Right renal cortex interstitium (tissue), 3 donors: Measurements from ENCODE around the gene MGA. TPM values are rescaled to one million over a fixed set of nuclear protein-coding genes. Genes with fewer than 3 reads are reported as not detected.

Experiments used
- DNase-seq, 3 donors: peaks; one replicate each; pipeline ENCODE4 v3.0.0-alpha.2; 2013; ENCODE audit warnings: low read depth in 3 of 3, low spot score in 2 of 3
- polyA plus RNA-seq, 3 donors: library from polyadenylated mRNA; unstranded; fragments of 120-200 nt; gene quantifications; one replicate each; pipeline ENCODE4 v1.2.1, GENCODE V29; 2013; ENCODE audit not compliant: insufficient read length in 3 of 3

MGA gene
- polyA plus RNA-seq, 3 donors = 34.7 to 38.3 (median 34.8) TPM

GRCh38 chr15:41780266-41780665 lies 120.1 kb downstream of the MGA start:
- DNase-seq = no peak

- no peak for DNase-seq
Measured at GRCh38 chr15:41780727-41781126, 120.5 kb downstream of the MGA start.

GRCh38 chr15:41782371-41783282 lies 122.4 kb downstream of the MGA start:
- DNase-seq = no peak

- DNase-seq = no peak
Measured at GRCh38 chr15:41783296-41783695, 123.1 kb downstream of the MGA start.

GRCh38 chr15:41788262-41788661 lies 128.1 kb downstream of the MGA start:
- DNase-seq = no peak

- no peak for DNase-seq
Measured at GRCh38 chr15:41789236-41789635, 129.0 kb downstream of the MGA start.

- no peak for DNase-seq
Measured at GRCh38 chr15:41789662-41790061, 129.5 kb downstream of the MGA start.

GRCh38 chr15:41790169-41790568 lies 130.0 kb downstream of the MGA start:
- no peak for DNase-seq

GRCh38 chr15:41790756-41791546 lies 130.7 kb downstream of the MGA start:
- DNase-seq = no peak

- DNase-seq = no peak
Measured at GRCh38 chr15:41791547-41791937, 131.3 kb downstream of the MGA start.

- no peak for DNase-seq
Measured at GRCh38 chr15:41792000-41792637, 131.9 kb downstream of the MGA start.

- no peak for DNase-seq
Measured at GRCh38 chr15:41794081-41794480, 133.9 kb downstream of the MGA start.

GRCh38 chr15:41795996-41796856 lies 136.0 kb downstream of the MGA start:
- no peak for DNase-seq

- DNase-seq = no peak
Measured at GRCh38 chr15:41797201-41797944, 137.2 kb downstream of the MGA start.

GRCh38 chr15:41798607-41799487 lies 138.6 kb downstream of the MGA start:
- DNase-seq = no peak

GRCh38 chr15:41799488-41799805 lies 139.2 kb downstream of the MGA start:
- no peak for DNase-seq

- DNase-seq = no peak
Measured at GRCh38 chr15:41801185-41801584, 141.0 kb downstream of the MGA start.

GRCh38 chr15:41801850-41802455 lies 141.7 kb downstream of the MGA start:
- no peak for DNase-seq
